ENCODE measurements around the gene SMIM35. TPM values are rescaled to one million over a fixed set of nuclear protein-coding genes. Genes with fewer than 3 reads are reported as not detected.

Gene SMIM35
- total RNA-seq, 4 donors from 2014 or later: not detected

GRCh38 chr11:118082880-118083552 lies 3.7 kb downstream of the SMIM35 start:
- DNase-seq (ENCODE audit: low spot score in 2 of 2): no peak
- TF ChIP-seq POLR2A (IDR thresholded peaks at IDR 0.05): no peak
- no peak for TF ChIP-seq CTCF (IDR thresholded peaks at IDR 0.05)
- intact Hi-C loops (cut with DNase I; ENCODE audit: low total_unique reads): no loop called here
- 63 to 79% methylated on average over 21 of the region's 21 CpGs for WGBS, 2 donors
- no peak overlapping the region for H3K4me3 ChIP-seq (ENCODE audit: low read depth, poor library complexity, severe bottlenecking)

GRCh38 chr11:118081241-118081958 lies 5.4 kb downstream of the SMIM35 start:
- intact Hi-C loops (cut with DNase I; ENCODE audit: low total_unique reads): no loop called here
- H3K4me3 ChIP-seq (ENCODE audit: low read depth, poor library complexity, severe bottlenecking): no peak overlapping the region
- no peak for TF ChIP-seq CTCF (IDR thresholded peaks at IDR 0.05)
- TF ChIP-seq POLR2A (IDR thresholded peaks at IDR 0.05): no peak
- no peak for DNase-seq (ENCODE audit: low spot score in 2 of 2)
- 78 to 86% methylated on average over 18 of the region's 18 CpGs for WGBS, 2 donors

- DNase-seq (ENCODE audit: low spot score in 2 of 2): no peak
- WGBS, 2 donors: 83 to 88% methylated on average over 5 of the region's 5 CpGs
- H3K4me3 ChIP-seq (ENCODE audit: low read depth, poor library complexity, severe bottlenecking): no peak overlapping the region
- TF ChIP-seq POLR2A (IDR thresholded peaks at IDR 0.05): no peak
- TF ChIP-seq CTCF (IDR thresholded peaks at IDR 0.05): no peak
- intact Hi-C loops (cut with DNase I; ENCODE audit: low total_unique reads): no loop called here
These were observed 6.5 kb downstream of the SMIM35 start for GRCh38 chr11:118080296-118080695.

GRCh38 chr11:118079491-118079890 lies 7.3 kb downstream of the SMIM35 start:
- intact Hi-C loops (cut with DNase I; ENCODE audit: low total_unique reads): no loop called here
- no peak overlapping the region for H3K4me3 ChIP-seq (ENCODE audit: low read depth, poor library complexity, severe bottlenecking)
- 77 to 94% methylated on average over 7 to 10 of the region's 10 CpGs for WGBS, 2 donors
- DNase-seq (ENCODE audit: low spot score in 2 of 2): no peak
- TF ChIP-seq CTCF (IDR thresholded peaks at IDR 0.05) (no peak), POLR2A (IDR thresholded peaks at IDR 0.05) (no peak)

- TF ChIP-seq CTCF (IDR thresholded peaks at IDR 0.05): no peak
- TF ChIP-seq POLR2A (IDR thresholded peaks at IDR 0.05): no peak
- no peak for DNase-seq (ENCODE audit: low spot score in 2 of 2)
- no peak overlapping the region for H3K4me3 ChIP-seq (ENCODE audit: low read depth, poor library complexity, severe bottlenecking)
- 71% methylated on average over 5 of the region's 5 CpGs for WGBS, 2 donors
- intact Hi-C loops (cut with DNase I; ENCODE audit: low total_unique reads): no loop called here
These were observed 7.8 kb downstream of the SMIM35 start for GRCh38 chr11:118078911-118079411.
